ENCODE results near the gene CAP2.

- TF ChIP-seq CTCF (IDR thresholded peaks at IDR 0.05; ENCODE audit: insufficient read depth, low read length) (no peak), GABPA (IDR thresholded peaks at IDR 0.05; ENCODE audit: low read depth) (no peak), POLR2AphosphoS5 (IDR thresholded peaks at IDR 0.05; ENCODE audit: low read depth) (no peak)
Measured at GRCh38 chr6:17583811-17584210, 190.4 kb downstream of the CAP2 start.

All from HL-60 (cell line).